ENCODE data around the gene CALM3.
"Not testable (repeated sequence)": the region's sequence is repeated elsewhere in the genome, so short reads cannot be mapped to it uniquely, and the experiment has no call there.

Gene CALM3

GRCh38 chr19:46616631-46617322 lies 15.6 kb downstream of the CALM3 start:
- no peak for DNase-seq

- no peak for DNase-seq
Measured at GRCh38 chr19:46617601-46618000, 16.5 kb downstream of the CALM3 start.

GRCh38 chr19:46618670-46619231 lies 17.6 kb downstream of the CALM3 start:
- no peak for DNase-seq

GRCh38 chr19:46620267-46620666 lies 19.1 kb downstream of the CALM3 start:
- no peak for DNase-seq

- no peak for DNase-seq
Measured at GRCh38 chr19:46620716-46621115, 19.6 kb downstream of the CALM3 start.

- no peak for DNase-seq
Measured at GRCh38 chr19:46621191-46622117, 20.3 kb downstream of the CALM3 start.

- DNase-seq: no peak
Measured at GRCh38 chr19:46622118-46622446, 21.0 kb downstream of the CALM3 start.

GRCh38 chr19:46623915-46624502 lies 22.9 kb downstream of the CALM3 start:
- DNase-seq: no peak

- no peak for DNase-seq
Measured at GRCh38 chr19:46624958-46625661, 24.0 kb downstream of the CALM3 start, which contains the start of gene PTGIR. PTGIR (minus strand) TSS chr19:46625089; CDS start chr19:46624225, 864 bp downstream.

- DNase-seq: no peak
Measured at GRCh38 chr19:46625731-46626130, 24.6 kb downstream of the CALM3 start.

GRCh38 chr19:46626446-46626845 lies 25.3 kb downstream of the CALM3 start:
- no peak for DNase-seq

- DNase-seq: not testable (repeated sequence)
Measured at GRCh38 chr19:46628970-46629369, 27.8 kb downstream of the CALM3 start.

GRCh38 chr19:46629546-46630025 lies 28.5 kb downstream of the CALM3 start:
- DNase-seq: no peak

- DNase-seq: no peak
Measured at GRCh38 chr19:46630586-46631205, 29.6 kb downstream of the CALM3 start.

- no peak for DNase-seq
Measured at GRCh38 chr19:46631481-46631880, 30.4 kb downstream of the CALM3 start.

- no peak for DNase-seq
Measured at GRCh38 chr19:46633130-46633529, 32.0 kb downstream of the CALM3 start.

- peak; percentile 84 to 97 (median 92) for DNase-seq
Measured at GRCh38 chr19:46634045-46634655, 33.0 kb downstream of the CALM3 start.

- no peak for DNase-seq
Measured at GRCh38 chr19:46634656-46635218, 33.6 kb downstream of the CALM3 start.

GRCh38 chr19:46635920-46636761 lies 35.0 kb downstream of the CALM3 start, which contains the start of gene GNG8:
GNG8 (minus strand) TSS chr19:46636202; CDS start chr19:46634682, 1,520 bp downstream.
- DNase-seq: peak in 2 of 5 experiments; percentile 32 to 34

GRCh38 chr19:46637224-46637623 lies 36.1 kb downstream of the CALM3 start:
- DNase-seq: no peak
